Heart right ventricle (tissue), 16 donors: ENCODE data around the gene CFAP70. TPM values are rescaled to one million over a fixed set of nuclear protein-coding genes. Genes with fewer than 3 reads are reported as not detected.

Experiments
- ATAC-seq, 8 donors: fragments of 200-7000 bp; cut with Tn5 transposase; one replicate each; pipeline ENCODE4 v1.9.1; 2020; ENCODE audit warnings: mild to moderate bottlenecking in 8 of 8, moderate library complexity in 8 of 8, moderate number of reproducible peaks in 1 of 8
- DNase-seq, 2 donors: peaks; one replicate each; pipeline ENCODE4 v3.0.0-alpha.2; 2020
- H3K27ac ChIP-seq, 10 donors: fragments of 200-600 bp; sonication (generic) in 2 of 10; one replicate each; pipeline versions ENCODE4 v1.5.0 to v1.8.0; 2020 to 2022; ENCODE audit warnings: mild to moderate bottlenecking in 3 of 10
- H3K27me3 ChIP-seq, 7 donors: fragments of 200-600 bp; one replicate each; pipeline ENCODE4 v1.8.0; 2021 to 2022; ENCODE audit warnings: mild to moderate bottlenecking in 2 of 7
- H3K36me3 ChIP-seq, 9 donors: fragments of 200-600 bp; sonication (generic) in 1 of 9; one replicate each; pipeline versions ENCODE4 v1.5.0 to v1.8.0; 2020 to 2022; ENCODE audit warnings: mild to moderate bottlenecking in 2 of 9
- H3K4me1 ChIP-seq, 9 donors: fragments of 200-600 bp; sonication (generic) in 1 of 9; one replicate each; pipeline versions ENCODE4 v1.5.0 to v1.8.0; 2020 to 2022; ENCODE audit warnings: mild to moderate bottlenecking in 4 of 9
- H3K4me3 ChIP-seq, 10 donors: fragments of 200-600 bp; sonication (generic) in 2 of 10; one replicate each; pipeline versions ENCODE4 v1.5.0 to v1.8.0; 2020 to 2022; ENCODE audit warnings: mild to moderate bottlenecking in 7 of 10, moderate library complexity in 2 of 10
- H3K9me3 ChIP-seq, 11 donors: fragments of 200-600 bp in 10 of 11; sonication (generic) in 2 of 11; one replicate each; pipeline versions ENCODE4 v1.5.0 to v1.8.0; 2013 to 2022; ENCODE audit warnings: mild to moderate bottlenecking in 2 of 11, control low read depth in 1 of 11, moderate library complexity in 1 of 11
- CTCF ChIP-seq, 9 donors: fragments of 200-600 bp; sonication (generic) in 2 of 9; IDR thresholded peaks; one replicate each; pipeline versions ENCODE4 v1.5.0 to v1.8.0; 2021 to 2022; ENCODE audit warnings: antibody characterized with exemption in 9 of 9, mild to moderate bottlenecking in 5 of 9, moderate library complexity in 1 of 9
- WGBS, 2 donors: extraction: QIAGEN DNeasy Blood & Tissue Kit; methylation state at CpG; one replicate each; pipeline ENCODE4 v1.1.7; 2013; ENCODE audit warnings: inconsistent platforms in 1 of 2; 5-methylcytosine and 5-hydroxymethylcytosine counted together
- intact Hi-C, 10 donors: fragments of 100-400 bp; cut with DNase I; formaldehyde crosslinking; loops; one replicate each; pipeline versions ENCODE4 v1.11.1 to v1.14.2; 2022
- polyA plus RNA-seq, 2 donors: library from polyadenylated mRNA; stranded (reverse); fragments of 200-250 nt; gene quantifications; one replicate each; pipeline ENCODE4 v1.2.3, GENCODE V29; 2013
- total RNA-seq, 10 donors: library from RNA; stranded (reverse); fragmentation: NEBNext Ultra II Directional in 3 of 10; extraction: Animal tissue kit (Norgen Biotek cat#: 25700) in 3 of 10; gene quantifications; one replicate each; pipeline versions ENCODE4 v1.2.1 to v1.2.4, GENCODE V29; 2021 to 2023
- donor health status: Arrhythmogenic right ventricular cardiomyopathy.
- donor health status: ischemic (EF 13 %, LVEDD 7.1; RV severe dilation, severe dysfunction).
- donor health status: healthy with polysubstance abuse.
- donor health status: DM: no; HTN: yes; CAD: no.
- donor health status: DM: no; HTN: no; CAD: no.
- donor health status: ischemic (EF 25% LVEDD 6.9; RV normal size, moderate dysfunction).
- donor health status: ischemic (EF 25% LVEDD 5.7; RV mildly dilated, moderate dysfunction).
- donor health status: healthy.
- donor health status: DM: yes; HTN: yes; CAD: no.
- donor health status: Ischemic cardiomyopathy.
- donor health status: ischemic (EF 35%, LVEDD 5.7; RV mildly dilated, moderate dysfunction).
- donor health status: nonischemic (EF 11% LVEDD 7.7; RV severe dilation, severe dysfunction).
- donor health status: DM: yes; HTN: yes; CAD: no.
- donor health status: PGD.
- donor health status: ischemic (EF 29% LVEDD 5.4; RV normal size, mild dysfunction).
- donor health status: nonischemic (EF 23%, LVEDD 6.1; RV moderate dilation, normal function).

Gene CFAP70
- total and polyA plus RNA-seq, 12 donors = 0.25 to 5.4 (median 1.9) TPM

GRCh38 chr10:73306171-73306708 lies 52.4 kb downstream of the CFAP70 start:
- peaks cover 0 to 15% (median 0%) of the 10 kb centered on the region in 9 donors for H3K36me3 ChIP-seq
- H3K27ac ChIP-seq = no peak overlapping the region
- H3K9me3 ChIP-seq = peaks cover 0 to 24% (median 18%) of the 10 kb centered on the region in 11 donors
- no peaks in the 10 kb centered on the region for H3K4me1 ChIP-seq
- no peaks in the 10 kb centered on the region for H3K27me3 ChIP-seq
- DNase-seq (no peak), ATAC-seq (no peak)
- H3K4me3 ChIP-seq = no peak overlapping the region
- TF ChIP-seq CTCF (IDR thresholded peaks at IDR 0.05) = no peak
- intact Hi-C loops = no loop called here

DNA sequence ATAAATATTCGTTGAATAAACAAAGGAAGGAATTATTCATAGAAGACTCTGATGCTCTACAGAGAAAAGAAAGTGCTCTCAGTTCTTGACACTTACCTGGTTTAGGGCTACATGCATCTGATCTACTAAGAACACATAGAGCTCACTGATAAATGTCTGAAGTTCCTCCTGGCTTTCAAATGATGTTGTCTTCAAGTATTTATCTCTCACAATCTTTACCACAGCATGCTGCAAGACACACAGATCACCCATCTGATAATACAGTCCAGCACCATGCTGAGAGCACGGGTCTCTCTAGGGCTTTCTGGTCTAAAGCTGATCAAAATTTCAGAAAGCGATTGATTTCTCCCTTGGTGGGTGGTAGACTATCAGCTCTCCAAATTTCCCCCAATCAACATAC lies 61.7 kb downstream of the CFAP70 start:
- Histone ChIP-seq H3K36me3 (peaks cover 0 to 12% (median 0%) of the 10 kb centered on the region in 9 donors), H3K4me1 (no peaks in the 10 kb centered on the region), H3K27me3 (no peaks in the 10 kb centered on the region), H3K27ac (no peak overlapping the region), H3K9me3 (no peaks in the 10 kb centered on the region), H3K4me3 (no peak overlapping the region)
- DNase-seq = no peak
- intact Hi-C loops = no loop called here
- no peak for ATAC-seq
- WGBS, 2 donors = 69 to 76% methylated on average over 3 of the region's 3 CpGs
- TF ChIP-seq CTCF (IDR thresholded peaks at IDR 0.05) = no peak

DNA sequence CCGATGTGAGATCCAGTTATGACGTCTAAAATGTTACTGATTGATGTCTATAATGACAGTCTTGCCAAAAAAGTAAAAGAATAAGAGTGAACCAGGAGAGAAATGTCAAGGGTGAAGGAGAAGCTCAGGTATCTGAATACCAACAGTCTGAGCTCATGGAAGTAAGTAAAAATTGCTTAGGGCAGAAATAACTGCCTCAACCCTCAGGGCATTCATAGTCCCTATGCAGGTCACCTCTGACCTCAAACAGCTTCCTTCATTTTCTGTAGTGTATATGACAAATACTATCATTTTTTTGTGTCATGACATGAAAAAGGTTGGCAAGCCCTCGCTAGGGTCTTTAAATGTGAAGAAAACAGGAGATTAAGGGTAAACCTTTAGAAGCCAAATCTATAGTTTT lies 65.2 kb downstream of the CFAP70 start:
- no peak overlapping the region for H3K4me3 ChIP-seq
- ATAC-seq (no peak), DNase-seq (no peak)
- no peaks in the 10 kb centered on the region for H3K27me3 ChIP-seq
- intact Hi-C loops = no loop called here
- TF ChIP-seq CTCF (IDR thresholded peaks at IDR 0.05) = no peak
- peaks cover 0 to 19% (median 0%) of the 10 kb centered on the region in 9 donors for H3K36me3 ChIP-seq
- H3K27ac ChIP-seq = no peak overlapping the region
- 76 to 81% methylated on average over 3 of the region's 3 CpGs for WGBS, 2 donors
- H3K9me3 ChIP-seq = peaks cover 0 to 13% (median 0%) of the 10 kb centered on the region in 11 donors
- no peaks in the 10 kb centered on the region for H3K4me1 ChIP-seq

DNA sequence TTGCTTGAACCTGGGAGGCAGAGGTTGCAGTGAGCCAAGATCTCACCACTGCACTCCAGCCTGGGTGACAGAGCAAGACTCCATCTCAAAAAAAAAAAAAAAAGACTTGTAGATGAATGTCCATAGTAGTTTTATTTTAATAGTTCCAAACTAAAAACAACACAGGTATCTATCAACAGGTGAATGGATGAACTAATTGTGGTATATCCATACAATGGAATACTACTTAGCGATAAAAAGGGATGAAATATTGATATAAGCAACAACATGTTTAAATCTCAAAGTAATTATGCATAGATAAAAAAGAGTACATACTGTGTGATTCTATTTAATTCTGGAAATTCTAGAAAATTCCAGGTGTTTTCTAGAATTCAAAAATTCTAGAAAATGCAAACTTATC lies 68.7 kb downstream of the CFAP70 start:
- DNase-seq = no peak
- no peak for TF ChIP-seq CTCF (IDR thresholded peaks at IDR 0.05)
- H3K36me3 ChIP-seq = peaks cover 0 to 18% (median 0%) of the 10 kb centered on the region in 9 donors

More for the DNA sequence above, 68.7 kb downstream of the CFAP70 start:
- no peaks in the 10 kb centered on the region for H3K4me1 ChIP-seq
- H3K27me3 ChIP-seq = no peaks in the 10 kb centered on the region
- H3K4me3 ChIP-seq = no peak overlapping the region
- no peak for ATAC-seq
- WGBS, 2 donors = 100% methylated on average over 1 of the region's 1 CpG
- H3K9me3 ChIP-seq = peaks cover 0 to 13% (median 0%) of the 10 kb centered on the region in 11 donors
- H3K27ac ChIP-seq = no peak overlapping the region
- intact Hi-C loops = no loop called here
